HepG2 (cell line): ENCODE measurements around the gene BAIAP2L1. TPM values are rescaled to one million over a fixed set of nuclear protein-coding genes. Genes with fewer than 3 reads are reported as not detected.

ENCODE experiments used
- ATAC-seq: fragments of 200-7000 bp; cut with Tn5 transposase; 3 replicates; pipeline ENCODE4 v1.9.1; 2020; ENCODE audit warnings: mild to moderate bottlenecking, moderate library complexity
- BruUV-seq: library from RNA; stranded (reverse); fragments of 400-500 nt; replicated peaks from 2 replicates; lab custom pipeline; 2021; lab: Mats Ljungman, UMichigan
- CTCF ChIA-PET: fragments of 300-600 bp; formaldehyde crosslinking; extraction: SDS; loops from one replicate; lab custom pipeline; 2021; ENCODE audit warnings: low total read pairs, inconsistent platforms, low intra/inter-chr PET ratio; lab: Yijun Ruan, JAX
- POLR2A ChIA-PET: fragments of 350-600 bp; sonication (Branson Sonifier 250); formaldehyde crosslinking; loops from one replicate; lab custom pipeline; 2020; ENCODE audit warnings: antibody characterized with exemption, inconsistent platforms; lab: Yijun Ruan, JAX
- DNase-seq: peaks from one replicate; pipeline ENCODE4 v3.0.0-alpha.2; 2015; ENCODE audit warnings: low spot score
- FAIRE-seq: peaks from 3 replicates; lab custom pipeline; 2011; peaks lifted over from hg19 to GRCh38; lab: Jason Lieb, UNC
- H2AFZ ChIP-seq: one replicate; pipeline ENCODE4 v1.6.1; 2011; ENCODE audit warnings: low read length, inconsistent platforms
- H3K27ac ChIP-seq: fragments of 300-600 bp; 3 replicates; pipeline ENCODE4 v1.8.0; 2011; ENCODE audit warnings: mixed run types, mild to moderate bottlenecking, mixed read lengths, low read length, inconsistent platforms; ENCODE audit not compliant: insufficient read depth; ENCODE audit errors: extremely low read length
- H3K27me3 ChIP-seq, 2 experiments: fragments of 200-600 bp in 1 of 2; 2 replicates in 1 of 2; 3 replicates in 1 of 2; pipeline versions ENCODE4 v1.6.0 to v1.8.0; 2011; ENCODE audit warnings: low read length in 2 of 2, mild to moderate bottlenecking in 2 of 2, moderate library complexity in 2 of 2, inconsistent platforms in 1 of 2; ENCODE audit not compliant: insufficient read depth in 2 of 2, control insufficient read depth in 1 of 2
- H3K36me3 ChIP-seq, 2 experiments: fragments of 200-600 bp in 1 of 2; replicated peaks in 1 of 2; 2 replicates in 1 of 2; 3 replicates in 1 of 2; pipeline versions ENCODE4 v1.5.1 to v1.8.0; 2011; ENCODE audit warnings: low read length in 2 of 2, inconsistent platforms in 1 of 2; ENCODE audit not compliant: insufficient read depth in 2 of 2, control insufficient read depth in 1 of 2
- H3K4me1 ChIP-seq: 2 replicates; pipeline ENCODE4 v1.5.1; 2012; ENCODE audit warnings: low read length, inconsistent platforms; ENCODE audit not compliant: insufficient read depth
- H3K4me2 ChIP-seq: 2 replicates; pipeline ENCODE4 v1.6.0; 2011; ENCODE audit warnings: low read depth, low read length, inconsistent platforms
- H3K4me3 ChIP-seq, 3 experiments: fragments of 200-600 bp in 1 of 3; sonication (generic), shearing (Covaris generic) in 1 of 3; replicated peaks in 1 of 3; 2 replicates each; pipeline ENCODE4 v1.5.1; 2011 to 2016; ENCODE audit warnings: low read length in 3 of 3, inconsistent platforms in 2 of 3, low read depth in 2 of 3, mild to moderate bottlenecking in 2 of 3, control low read depth in 1 of 3, mixed read lengths in 1 of 3; ENCODE audit not compliant: insufficient read depth in 1 of 3
- H3K79me2 ChIP-seq: one replicate; pipeline ENCODE4 v1.6.1; 2011; ENCODE audit warnings: low read length, inconsistent platforms; ENCODE audit not compliant: insufficient read depth
- H3K9ac ChIP-seq: 2 replicates; pipeline ENCODE4 v1.6.0; 2011; ENCODE audit warnings: mild to moderate bottlenecking, low read depth, low read length, inconsistent platforms; ENCODE audit not compliant: insufficient read depth
- H3K9me3 ChIP-seq: 2 replicates; pipeline ENCODE4 v1.5.1; 2012; ENCODE audit warnings: mild to moderate bottlenecking, low read length
- H4K20me1 ChIP-seq: 2 replicates; pipeline ENCODE4 v1.6.0; 2011; ENCODE audit warnings: inconsistent platforms, mild to moderate bottlenecking, low read length, moderate library complexity; ENCODE audit not compliant: insufficient read depth
- ETV6 ChIP-seq: sonication (generic); formaldehyde crosslinking; conservative IDR thresholded peaks from 2 replicates; pipeline ENCODE4 v1.4.0; 2020; ENCODE audit warnings: missing genetic modification reagents
- GATAD2A ChIP-seq: IDR thresholded peaks from 2 replicates; pipeline ENCODE4 v1.6.1; 2016
- RFX5 ChIP-seq: IDR thresholded peaks from 2 replicates; pipeline ENCODE4 v1.6.1; 2011; ENCODE audit warnings: low read depth, low read length, improper control_type of control experiment
- ZMYM4 ChIP-seq: sonication (generic); formaldehyde crosslinking; IDR thresholded peaks from 2 replicates; pipeline ENCODE4 v1.8.1; 2023; ENCODE audit warnings: mild to moderate bottlenecking, missing genetic modification reagents
- WGBS: methylation state at CpG from one replicate; pipeline ENCODE4 v1.1.6; 2017; ENCODE audit warnings: low lambda C conversion rate; 5-methylcytosine and 5-hydroxymethylcytosine counted together
- in situ Hi-C: cut with HindIII; loops from 2 replicates; pipeline ENCODE4 v1.10.0; 2017; ENCODE audit warnings: low pct_unique_long_range_greater_than_20kb; ENCODE audit not compliant: extremely low pct_ligation_motif_present
- intact Hi-C: fragments of 100-400 bp; cut with micrococcal nuclease; formaldehyde crosslinking; loops from one replicate; pipeline ENCODE4 v1.10.0; 2022; ENCODE audit not compliant: unreplicated experiment
- polyA plus RNA-seq, 8 experiments: library from polyadenylated mRNA; depleted of rRNA in 3 of 8; stranded (reverse) in 7 of 8; unstranded in 1 of 8; fragments of >200 nt; fragmentation: Illumina TruSeq in 4 of 8; extraction: Trizol in 4 of 8; gene quantifications; 2 replicates each; pipeline versions ENCODE4 v1.2.1 to v1.2.3, GENCODE V29; 2011 to 2016; ENCODE audit warnings: low read depth in 4 of 8, missing spikeins in 1 of 8, mixed read lengths in 1 of 8; ENCODE audit not compliant: insufficient read depth in 1 of 8
- total RNA-seq, 5 experiments: library from RNA; depleted of rRNA; stranded (reverse); fragments of >200 nt; fragmentation: Illumina TruSeq; extraction: Trizol; gene quantifications; 2 replicates each; pipeline ENCODE4 v1.2.3, GENCODE V29; 2016; ENCODE audit warnings: low read depth in 1 of 5
- TF ChIP-seq, protein P1 (sequence below): sonication (generic); formaldehyde crosslinking; IDR thresholded peaks from 2 replicates; pipeline ENCODE4 v1.4.0; 2020; ENCODE audit warnings: missing genetic modification reagents, mild to moderate bottlenecking, borderline replicate concordance
- TF ChIP-seq, protein P2 (sequence below): sonication (generic); formaldehyde crosslinking; IDR thresholded peaks from 2 replicates; pipeline ENCODE4 v1.4.0; 2020; ENCODE audit warnings: low read depth, mild to moderate bottlenecking, missing genetic modification reagents
- TF ChIP-seq, protein P3 (sequence below): sonication (generic); formaldehyde crosslinking; IDR thresholded peaks from 2 replicates; pipeline ENCODE4 v1.8.0; 2022; ENCODE audit warnings: low read depth, missing genetic modification reagents

BAIAP2L1 gene
- total and polyA plus RNA-seq, 2 of the 13 experiments (the other 11 are each of a cell fraction or from before 2014, with no cell fraction given): 13.0 to 21.5 TPM

DNA sequence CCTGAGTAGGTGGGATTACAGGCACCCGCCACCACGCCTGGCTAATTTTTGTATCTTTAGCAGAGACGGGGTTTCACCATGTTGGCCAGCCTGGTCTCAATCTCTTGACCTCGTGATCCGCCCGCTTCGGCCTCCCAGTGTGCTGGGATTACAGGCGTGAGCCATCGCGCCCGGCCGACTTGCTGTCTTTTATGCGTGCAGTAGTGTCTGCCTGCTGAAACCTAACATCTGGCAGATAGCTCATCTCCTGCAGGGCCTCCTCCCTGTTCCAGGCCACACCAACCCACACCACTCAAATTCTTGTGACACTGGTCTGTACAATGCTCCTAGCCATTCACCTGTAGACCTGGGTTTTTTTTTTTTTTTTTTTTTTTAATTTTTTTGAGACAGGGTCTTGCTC lies 41.5 kb downstream of the BAIAP2L1 start:
- no peak overlapping the region for H3K4me3 ChIP-seq
- DNase-seq: no peak
- H3K4me2 ChIP-seq: no peak overlapping the region
- no peak overlapping the region for H2AFZ ChIP-seq
- BruUV-seq: no TSS peak
- H4K20me1 ChIP-seq: peaks cover 12% of the 10 kb centered on the region; the same call in 1 of the 2 replicates
- H3K27me3 ChIP-seq: no peaks in the 10 kb centered on the region
- intact Hi-C loops: no loop called here
- no peak for TF ChIP-seq GATAD2A (CRISPR knock-in tag)
- TF ChIP-seq, protein P1, sequence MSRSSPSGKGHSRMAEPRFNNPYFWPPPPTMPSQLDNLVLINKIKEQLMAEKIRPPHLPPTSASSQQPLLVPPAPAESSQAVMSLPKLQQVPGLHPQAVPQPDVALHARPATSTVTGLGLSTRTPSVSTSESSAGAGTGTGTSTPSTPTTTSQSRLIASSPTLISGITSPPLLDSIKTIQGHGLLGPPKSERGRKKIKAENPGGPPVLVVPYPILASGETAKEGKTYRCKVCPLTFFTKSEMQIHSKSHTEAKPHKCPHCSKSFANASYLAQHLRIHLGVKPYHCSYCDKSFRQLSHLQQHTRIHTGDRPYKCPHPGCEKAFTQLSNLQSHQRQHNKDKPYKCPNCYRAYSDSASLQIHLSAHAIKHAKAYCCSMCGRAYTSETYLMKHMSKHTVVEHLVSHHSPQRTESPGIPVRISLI (CRISPR knock-in tag): no peak
- TF ChIP-seq, protein P2, sequence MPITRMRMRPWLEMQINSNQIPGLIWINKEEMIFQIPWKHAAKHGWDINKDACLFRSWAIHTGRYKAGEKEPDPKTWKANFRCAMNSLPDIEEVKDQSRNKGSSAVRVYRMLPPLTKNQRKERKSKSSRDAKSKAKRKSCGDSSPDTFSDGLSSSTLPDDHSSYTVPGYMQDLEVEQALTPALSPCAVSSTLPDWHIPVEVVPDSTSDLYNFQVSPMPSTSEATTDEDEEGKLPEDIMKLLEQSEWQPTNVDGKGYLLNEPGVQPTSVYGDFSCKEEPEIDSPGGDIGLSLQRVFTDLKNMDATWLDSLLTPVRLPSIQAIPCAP (CRISPR knock-in tag): no peak
- TF ChIP-seq RFX5: no peak
- TF ChIP-seq, protein P3, sequence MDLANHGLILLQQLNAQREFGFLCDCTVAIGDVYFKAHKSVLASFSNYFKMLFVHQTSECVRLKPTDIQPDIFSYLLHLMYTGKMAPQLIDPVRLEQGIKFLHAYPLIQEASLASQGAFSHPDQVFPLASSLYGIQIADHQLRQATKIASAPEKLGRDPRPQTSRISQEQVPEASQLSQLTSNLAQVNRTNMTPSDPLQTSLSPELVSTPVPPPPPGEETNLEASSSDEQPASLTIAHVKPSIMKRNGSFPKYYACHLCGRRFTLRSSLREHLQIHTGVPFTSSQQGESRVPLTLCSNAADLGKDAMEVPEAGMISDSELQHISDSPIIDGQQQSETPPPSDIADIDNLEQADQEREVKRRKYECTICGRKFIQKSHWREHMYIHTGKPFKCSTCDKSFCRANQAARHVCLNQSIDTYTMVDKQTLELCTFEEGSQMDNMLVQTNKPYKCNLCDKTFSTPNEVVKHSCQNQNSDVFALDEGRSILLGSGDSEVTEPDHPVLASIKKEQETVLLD: no peak
- TF ChIP-seq ETV6: no peak
- TF ChIP-seq ZMYM4 (CRISPR knock-in tag): no peak
- no peaks in the 10 kb centered on the region for H3K79me2 ChIP-seq
- ATAC-seq: no peak
- in situ Hi-C loops: no loop called here
- peaks cover 2 to 4% of the 10 kb centered on the region in 2 experiments; a peak in 3 of 5 replicates for H3K36me3 ChIP-seq
- H3K9ac ChIP-seq: no peak overlapping the region
- H3K27ac ChIP-seq: no peak overlapping the region
- no peaks in the 10 kb centered on the region for H3K9me3 ChIP-seq
- POLR2A ChIA-PET: no interaction called here
- CTCF ChIA-PET: interaction anchor here (0.6 kb wide), 1 partner anchor 1660 kb away, joined by 3 read pairs; no protein-coding TSS in a partner anchor
- no peak for FAIRE-seq
- peaks cover 39% of the 10 kb centered on the region for H3K4me1 ChIP-seq
- 98% methylated on average over 13 of the region's 13 CpGs for WGBS
